Measurements from ENCODE around the gene PPIC. TPM values are rescaled to one million over a fixed set of nuclear protein-coding genes. Genes with fewer than 3 reads are reported as not detected.
A peak's percentile ranks its signal among the peaks of the same experiment; 100 is the strongest.

The PPIC gene
- 10 to 100 TPM in 2 of 4 donors, 1 to 10 TPM in 2; 8.9 to 25.3 (median 10.9) TPM for total RNA-seq

- TF ChIP-seq EP300 (IDR thresholded peaks at IDR 0.05), result no peak
- TF ChIP-seq, protein P1, sequence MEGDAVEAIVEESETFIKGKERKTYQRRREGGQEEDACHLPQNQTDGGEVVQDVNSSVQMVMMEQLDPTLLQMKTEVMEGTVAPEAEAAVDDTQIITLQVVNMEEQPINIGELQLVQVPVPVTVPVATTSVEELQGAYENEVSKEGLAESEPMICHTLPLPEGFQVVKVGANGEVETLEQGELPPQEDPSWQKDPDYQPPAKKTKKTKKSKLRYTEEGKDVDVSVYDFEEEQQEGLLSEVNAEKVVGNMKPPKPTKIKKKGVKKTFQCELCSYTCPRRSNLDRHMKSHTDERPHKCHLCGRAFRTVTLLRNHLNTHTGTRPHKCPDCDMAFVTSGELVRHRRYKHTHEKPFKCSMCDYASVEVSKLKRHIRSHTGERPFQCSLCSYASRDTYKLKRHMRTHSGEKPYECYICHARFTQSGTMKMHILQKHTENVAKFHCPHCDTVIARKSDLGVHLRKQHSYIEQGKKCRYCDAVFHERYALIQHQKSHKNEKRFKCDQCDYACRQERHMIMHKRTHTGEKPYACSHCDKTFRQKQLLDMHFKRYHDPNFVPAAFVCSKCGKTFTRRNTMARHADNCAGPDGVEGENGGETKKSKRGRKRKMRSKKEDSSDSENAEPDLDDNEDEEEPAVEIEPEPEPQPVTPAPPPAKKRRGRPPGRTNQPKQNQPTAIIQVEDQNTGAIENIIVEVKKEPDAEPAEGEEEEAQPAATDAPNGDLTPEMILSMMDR (IDR thresholded peaks at IDR 0.05), result no peak
- TF ChIP-seq POLR2A (IDR thresholded peaks at IDR 0.05), result no peak
- TF ChIP-seq POLR2AphosphoS5 (IDR thresholded peaks at IDR 0.05), result no peak
- peak; percentile 87 to 90 for DNase-seq (ENCODE audit: low spot score in 2 of 2)
- 0% methylated on average over 26 of the region's 84 CpGs for WGBS
Measured at GRCh38 chr5:123036391-123037103, at the start of gene PPIC. PPIC (minus strand) TSS chr5:123036725; CDS start chr5:123036625, 100 bp downstream.

GRCh38 chr5:123085638-123086286, 49.2 kb upstream of the PPIC start:
- no peak for DNase-seq (ENCODE audit: low spot score in 2 of 2)

More at GRCh38 chr5:123036391-123037103, at the start of gene PPIC:
- Histone ChIP-seq H3K9me3 (no peaks in the 10 kb centered on the region), H3K27me3 (no peaks in the 10 kb centered on the region), H3K4me1 (peaks cover 9% of the 10 kb centered on the region), H3K4me3 (peak within 1 kb of the TSS; percentile 72), H3K36me3 (no peaks in the 10 kb centered on the region), H3K27ac (peak within 1 kb of the TSS; percentile 83)

GRCh38 chr5:123084730-123085605, 48.4 kb upstream of the PPIC start:
- TF ChIP-seq EP300 (IDR thresholded peaks at IDR 0.05) (no peak), POLR2AphosphoS5 (IDR thresholded peaks at IDR 0.05) (no peak), POLR2A (IDR thresholded peaks at IDR 0.05) (no peak)
- TF ChIP-seq, protein P1 (IDR thresholded peaks at IDR 0.05), result no peak
- no peaks in the 10 kb centered on the region for H3K9me3 ChIP-seq
- no peak for DNase-seq (ENCODE audit: low spot score in 2 of 2)
- no peak overlapping the region for H3K4me3 ChIP-seq
- WGBS, result 57% methylated on average over 9 of the region's 9 CpGs
- peaks cover 27% of the 10 kb centered on the region for H3K4me1 ChIP-seq
- no peaks in the 10 kb centered on the region for H3K36me3 ChIP-seq
- H3K27ac ChIP-seq, result no peak overlapping the region
- peaks cover 69% of the 10 kb centered on the region for H3K27me3 ChIP-seq

More at GRCh38 chr5:123085638-123086286, 49.2 kb upstream of the PPIC start:
- Histone ChIP-seq H3K27me3 (peaks cover 77% of the 10 kb centered on the region), H3K4me1 (peaks cover 35% of the 10 kb centered on the region), H3K9me3 (no peaks in the 10 kb centered on the region), H3K36me3 (no peaks in the 10 kb centered on the region), H3K27ac (no peak overlapping the region), H3K4me3 (no peak overlapping the region)
- TF ChIP-seq POLR2A (IDR thresholded peaks at IDR 0.05), result no peak
- TF ChIP-seq, protein P1 (IDR thresholded peaks at IDR 0.05), result no peak
- no peak for TF ChIP-seq EP300 (IDR thresholded peaks at IDR 0.05)
- TF ChIP-seq POLR2AphosphoS5 (IDR thresholded peaks at IDR 0.05), result no peak
- 31% methylated on average over 12 of the region's 12 CpGs for WGBS

DNA sequence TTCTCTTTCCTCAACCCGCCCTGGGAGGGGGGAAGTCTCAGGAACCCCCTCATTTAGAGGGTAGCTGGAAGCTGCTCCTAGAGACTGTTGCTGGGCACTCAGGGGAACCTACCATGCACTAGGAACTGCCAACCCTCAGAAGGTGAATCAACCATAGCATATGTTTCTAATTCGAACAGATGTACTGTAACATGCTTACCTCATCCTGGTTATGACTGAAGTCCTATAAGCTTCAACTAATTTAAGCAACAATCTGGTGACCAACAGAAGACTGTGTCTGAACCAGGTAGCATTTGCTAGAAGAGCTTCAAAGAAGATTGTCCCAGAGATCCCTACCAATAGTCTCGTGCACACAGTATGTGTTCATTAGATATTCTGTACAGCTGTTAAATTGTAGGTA, 46.8 kb upstream of the PPIC start:
- WGBS, result 71% methylated on average over 3 of the region's 3 CpGs
- no peak overlapping the region for H3K27ac ChIP-seq

More for the DNA sequence above, 46.8 kb upstream of the PPIC start:
- peaks cover 11% of the 10 kb centered on the region for H3K4me1 ChIP-seq
- H3K4me3 ChIP-seq, result no peak overlapping the region
- H3K36me3 ChIP-seq, result no peaks in the 10 kb centered on the region
- H3K9me3 ChIP-seq, result no peaks in the 10 kb centered on the region
- DNase-seq (ENCODE audit: low spot score in 2 of 2), result no peak
- peaks cover 52% of the 10 kb centered on the region for H3K27me3 ChIP-seq
- no peak for TF ChIP-seq EP300 (IDR thresholded peaks at IDR 0.05)
- no peak for TF ChIP-seq POLR2AphosphoS5 (IDR thresholded peaks at IDR 0.05)
- no peak for TF ChIP-seq POLR2A (IDR thresholded peaks at IDR 0.05)
- TF ChIP-seq, protein P1 (IDR thresholded peaks at IDR 0.05), result no peak
